Right atrium auricular region (tissue), 2 donors: Measurements from ENCODE around the gene RAB34. TPM values are rescaled to one million over a fixed set of nuclear protein-coding genes. Genes with fewer than 3 reads are reported as not detected.
"Not testable (repeated sequence)": the region's sequence is repeated elsewhere in the genome, so short reads cannot be mapped to it uniquely, and the experiment has no call there.

ENCODE experiments used
- DNase-seq: peaks from one replicate; pipeline ENCODE4 v3.0.0-alpha.2; 2019; ENCODE audit warnings: low spot score
- H3K27ac ChIP-seq, 2 donors: fragments of 200-600 bp; sonication (generic); 1 replicate in 1 of 2; 2 replicates in 1 of 2; pipeline ENCODE4 v1.5.1; 2016 to 2019
- H3K27me3 ChIP-seq, 2 donors: fragments of 200-600 bp; sonication (generic); one replicate each; pipeline versions ENCODE4 v1.5.1 to v1.6.0; 2017 to 2019
- H3K36me3 ChIP-seq: fragments of 200-600 bp; sonication (generic); one replicate; pipeline ENCODE4 v1.5.1; 2016
- H3K4me1 ChIP-seq, 2 donors: fragments of 200-600 bp; sonication (generic); one replicate each; pipeline versions ENCODE4 v1.5.1 to v1.6.0; 2017 to 2019
- H3K4me3 ChIP-seq, 2 donors: fragments of 200-600 bp; sonication (generic); 1 replicate in 1 of 2; 2 replicates in 1 of 2; pipeline ENCODE4 v1.5.1; 2017 to 2019; ENCODE audit warnings: mild to moderate bottlenecking in 1 of 2, moderate library complexity in 1 of 2
- H3K9me3 ChIP-seq, 2 donors: fragments of 200-600 bp; sonication (generic); one replicate each; pipeline ENCODE4 v1.5.1; 2019
- total RNA-seq, 2 donors: library from RNA; depleted of rRNA; stranded (reverse); fragments of >200 nt; gene quantifications; one replicate each; pipeline ENCODE4 v1.1.0, GENCODE V29; 2016
- TF ChIP-seq, protein P1 (sequence below), 2 donors: fragments of 200-600 bp; sonication (generic); IDR thresholded peaks; one replicate each; pipeline ENCODE4 v1.5.1; 2019; ENCODE audit warnings: antibody characterized with exemption in 2 of 2

RAB34 gene
- total RNA-seq, 2 donors from 2014 or later, result 55.8 to 139 TPM

DNA sequence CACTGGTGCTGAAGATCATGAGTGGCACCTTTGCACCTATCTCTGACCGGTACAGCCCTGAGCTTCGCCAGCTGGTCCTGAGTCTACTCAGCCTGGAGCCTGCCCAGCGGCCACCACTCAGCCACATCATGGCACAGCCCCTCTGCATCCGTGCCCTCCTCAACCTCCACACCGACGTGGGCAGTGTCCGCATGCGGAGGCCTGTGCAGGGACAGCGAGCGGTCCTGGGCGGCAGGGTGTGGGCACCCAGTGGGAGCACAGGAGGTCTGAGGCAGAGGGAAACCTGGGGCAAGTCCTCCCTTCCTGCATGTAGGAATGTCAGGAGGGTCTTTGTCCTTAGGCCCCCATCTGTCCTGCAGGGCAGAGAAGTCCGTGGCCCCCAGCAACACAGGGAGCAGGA, 19.6 kb upstream of the RAB34 start:
- Histone ChIP-seq H3K36me3 (no peaks in the 10 kb centered on the region), H3K4me3 (no peak overlapping the region), H3K27me3 (no peaks in the 10 kb centered on the region), H3K9me3 (no peaks in the 10 kb centered on the region), H3K4me1 (no peaks in the 10 kb centered on the region), H3K27ac (no peak overlapping the region)
- no peak for DNase-seq
- TF ChIP-seq, protein P1, sequence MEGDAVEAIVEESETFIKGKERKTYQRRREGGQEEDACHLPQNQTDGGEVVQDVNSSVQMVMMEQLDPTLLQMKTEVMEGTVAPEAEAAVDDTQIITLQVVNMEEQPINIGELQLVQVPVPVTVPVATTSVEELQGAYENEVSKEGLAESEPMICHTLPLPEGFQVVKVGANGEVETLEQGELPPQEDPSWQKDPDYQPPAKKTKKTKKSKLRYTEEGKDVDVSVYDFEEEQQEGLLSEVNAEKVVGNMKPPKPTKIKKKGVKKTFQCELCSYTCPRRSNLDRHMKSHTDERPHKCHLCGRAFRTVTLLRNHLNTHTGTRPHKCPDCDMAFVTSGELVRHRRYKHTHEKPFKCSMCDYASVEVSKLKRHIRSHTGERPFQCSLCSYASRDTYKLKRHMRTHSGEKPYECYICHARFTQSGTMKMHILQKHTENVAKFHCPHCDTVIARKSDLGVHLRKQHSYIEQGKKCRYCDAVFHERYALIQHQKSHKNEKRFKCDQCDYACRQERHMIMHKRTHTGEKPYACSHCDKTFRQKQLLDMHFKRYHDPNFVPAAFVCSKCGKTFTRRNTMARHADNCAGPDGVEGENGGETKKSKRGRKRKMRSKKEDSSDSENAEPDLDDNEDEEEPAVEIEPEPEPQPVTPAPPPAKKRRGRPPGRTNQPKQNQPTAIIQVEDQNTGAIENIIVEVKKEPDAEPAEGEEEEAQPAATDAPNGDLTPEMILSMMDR (IDR thresholded peaks at IDR 0.05), result no peak

DNA sequence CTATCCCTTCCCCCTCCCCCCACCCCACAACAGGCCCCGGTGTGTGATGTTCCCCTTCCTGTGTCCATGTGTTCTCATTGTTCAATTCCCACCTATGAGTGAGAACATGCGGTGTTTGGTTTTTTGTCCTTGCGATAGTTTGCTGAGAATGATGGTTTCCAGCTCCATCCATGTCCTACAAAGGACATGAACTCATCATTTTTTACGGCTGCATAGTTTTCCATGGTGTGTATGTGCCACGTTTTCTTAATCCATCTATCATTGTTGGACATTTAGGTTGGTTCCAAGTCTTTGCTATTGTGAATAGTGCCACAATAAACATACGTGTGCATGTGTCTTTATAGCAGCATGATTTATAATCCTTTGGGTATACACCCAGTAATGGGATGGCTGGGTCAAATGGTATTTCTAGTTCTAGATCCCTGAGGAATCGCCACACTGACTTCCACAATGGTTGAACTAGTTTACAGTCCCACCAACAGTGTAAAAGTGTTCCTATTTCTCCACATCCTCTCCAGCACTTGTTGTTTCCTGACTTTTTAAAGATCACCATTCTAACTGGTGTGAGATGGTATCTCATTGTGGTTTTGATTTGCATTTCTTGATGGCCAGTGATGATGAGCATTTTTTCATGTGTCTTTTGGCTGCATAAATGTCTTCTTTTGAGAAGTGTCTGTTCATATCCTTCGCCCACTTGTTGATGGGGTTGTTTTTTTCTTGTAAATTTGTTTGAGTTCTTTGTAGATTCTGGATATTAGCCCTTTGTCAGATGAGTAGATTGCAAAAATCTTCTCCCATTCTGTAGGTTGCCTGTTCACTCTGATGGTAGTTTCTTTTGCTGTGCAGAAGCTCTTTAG, 18.5 kb upstream of the RAB34 start:
- H3K4me1 ChIP-seq, DNase-seq, H3K36me3 ChIP-seq, H3K9me3 ChIP-seq, H3K27me3 ChIP-seq, H3K27ac ChIP-seq, H3K4me3 ChIP-seq: not testable (repeated sequence)

DNA sequence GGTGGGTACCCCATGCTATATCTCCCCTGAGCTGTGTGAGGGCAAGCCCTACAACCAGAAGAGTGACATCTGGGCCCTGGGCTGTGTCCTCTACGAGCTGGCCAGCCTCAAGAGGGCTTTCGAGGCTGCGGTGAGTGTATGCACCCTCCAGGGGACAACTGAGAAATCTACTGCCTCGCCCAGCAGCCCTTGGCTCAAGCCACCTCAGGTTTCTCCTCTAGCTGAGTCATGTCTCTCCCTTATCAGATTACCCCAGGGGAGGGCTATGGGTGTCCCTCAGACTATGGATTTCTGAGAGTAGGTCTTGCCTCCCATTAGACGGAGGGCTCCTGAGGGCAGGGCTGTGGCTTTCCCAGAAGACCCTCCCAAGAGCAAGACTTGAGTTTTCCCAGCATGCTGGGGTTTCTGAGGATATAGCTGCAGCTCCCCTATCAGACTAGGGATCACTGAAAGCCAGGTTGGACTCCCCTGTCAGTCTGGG, 17.6 kb upstream of the RAB34 start:
- no peaks in the 10 kb centered on the region for H3K4me1 ChIP-seq
- TF ChIP-seq, protein P1 (IDR thresholded peaks at IDR 0.05), result no peak
- no peak for DNase-seq
- no peaks in the 10 kb centered on the region for H3K9me3 ChIP-seq
- H3K36me3 ChIP-seq, result no peaks in the 10 kb centered on the region
- no peak overlapping the region for H3K4me3 ChIP-seq
- no peaks in the 10 kb centered on the region for H3K27me3 ChIP-seq
- H3K27ac ChIP-seq, result no peak overlapping the region

DNA sequence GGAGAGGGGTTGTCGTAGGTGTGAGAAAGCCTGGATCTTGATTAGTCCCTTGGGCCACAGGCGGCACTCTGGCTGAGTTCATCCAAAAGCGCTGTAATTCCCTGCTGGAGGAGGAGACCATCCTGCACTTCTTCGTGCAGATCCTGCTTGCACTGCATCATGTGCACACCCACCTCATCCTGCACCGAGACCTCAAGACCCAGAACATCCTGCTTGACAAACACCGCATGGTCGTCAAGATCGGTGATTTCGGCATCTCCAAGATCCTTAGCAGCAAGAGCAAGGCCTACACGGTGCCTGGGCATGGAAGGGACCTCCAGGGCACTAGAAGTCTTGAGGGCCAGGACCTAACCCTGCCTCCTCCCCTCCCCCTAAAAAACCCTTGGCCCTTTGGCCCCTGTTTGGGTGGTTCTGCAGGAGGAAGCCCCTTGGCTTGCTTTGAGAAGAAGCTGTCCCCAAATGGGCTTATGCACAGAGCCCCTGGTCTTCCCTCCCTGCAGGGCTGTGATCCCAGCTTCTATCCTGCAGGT, 17.1 kb upstream of the RAB34 start:
- Histone ChIP-seq H3K36me3 (no peaks in the 10 kb centered on the region), H3K27ac (no peak overlapping the region), H3K27me3 (no peaks in the 10 kb centered on the region), H3K4me3 (no peak overlapping the region), H3K4me1 (no peaks in the 10 kb centered on the region), H3K9me3 (no peaks in the 10 kb centered on the region)
- TF ChIP-seq, protein P1 (IDR thresholded peaks at IDR 0.05), result no peak
- no peak for DNase-seq

DNA sequence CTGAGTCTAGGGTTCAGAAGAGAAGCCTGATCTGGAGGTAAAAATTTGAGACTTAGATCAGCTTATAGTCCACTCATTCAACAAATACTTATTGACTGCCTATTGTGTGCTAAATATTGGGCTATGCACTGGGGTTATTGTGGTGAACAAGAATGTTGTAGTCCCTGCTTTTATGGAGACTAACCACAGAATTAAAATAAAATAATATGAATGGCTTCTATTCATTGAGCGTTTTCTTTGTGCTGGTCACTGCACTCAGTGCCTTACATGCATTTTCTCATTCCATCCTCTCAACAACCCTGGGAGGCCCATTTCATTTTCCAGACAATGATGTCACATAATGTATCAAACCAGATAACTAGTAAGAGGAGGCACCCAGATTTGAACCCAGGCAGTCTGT, 15.7 kb upstream of the RAB34 start:
- H3K27me3 ChIP-seq, result no peaks in the 10 kb centered on the region
- H3K9me3 ChIP-seq, result no peaks in the 10 kb centered on the region
- H3K27ac ChIP-seq, result no peak overlapping the region
- peaks cover 0 to 4% of the 10 kb centered on the region in 2 donors for H3K4me1 ChIP-seq
- H3K4me3 ChIP-seq, result no peak overlapping the region
- H3K36me3 ChIP-seq, result no peaks in the 10 kb centered on the region
- TF ChIP-seq, protein P1 (IDR thresholded peaks at IDR 0.05), result no peak
- DNase-seq, result no peak

DNA sequence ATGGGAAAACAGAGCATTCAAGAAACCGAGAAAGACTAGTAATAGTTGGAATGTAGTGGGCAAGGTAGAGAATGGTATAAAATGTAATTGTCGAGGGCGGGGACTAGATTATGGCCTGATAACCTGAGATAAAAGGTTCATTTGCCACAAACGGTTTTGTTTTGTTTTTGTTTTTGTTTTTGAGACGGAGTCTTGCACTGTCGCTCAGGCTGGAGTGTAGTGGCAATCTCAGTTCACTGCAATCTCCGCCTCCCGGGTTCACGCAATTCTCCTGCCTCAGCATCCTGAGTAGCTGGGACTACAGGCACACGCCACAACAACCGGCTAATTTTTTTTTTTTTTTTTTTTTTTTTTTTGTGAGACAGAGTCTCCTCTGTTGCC, 12.3 kb upstream of the RAB34 start:
- H3K4me3 ChIP-seq, result no peak overlapping the region
- no peaks in the 10 kb centered on the region for H3K27me3 ChIP-seq
- no peak overlapping the region for H3K27ac ChIP-seq
- TF ChIP-seq, protein P1 (IDR thresholded peaks at IDR 0.05), result no peak
- no peaks in the 10 kb centered on the region for H3K9me3 ChIP-seq
- no peak for DNase-seq
- peaks cover 0 to 28% of the 10 kb centered on the region in 2 donors for H3K4me1 ChIP-seq
- H3K36me3 ChIP-seq, result peaks cover under 1% of the 10 kb centered on the region
